Esophagus muscularis mucosa (tissue), 4 donors: Measurements from ENCODE around the gene SLC48A1. TPM values are rescaled to one million over a fixed set of nuclear protein-coding genes. Genes with fewer than 3 reads are reported as not detected.

Source experiments
- DNase-seq: peaks from one replicate; pipeline ENCODE4 v3.0.0-alpha.2; 2017; ENCODE audit errors: extremely low spot score
- H3K27ac ChIP-seq, 4 donors: fragments of 200-600 bp; sonication (generic); replicated peaks in 1 of 4; 1 replicate in 3 of 4; 2 replicates in 1 of 4; pipeline ENCODE4 v1.5.1; 2016 to 2019; ENCODE audit warnings: mild to moderate bottlenecking in 1 of 4
- H3K27me3 ChIP-seq, 4 donors: fragments of 200-600 bp; sonication (generic); one replicate each; pipeline versions ENCODE4 v1.5.1 to v1.6.0; 2016 to 2019
- H3K36me3 ChIP-seq, 4 donors: fragments of 200-600 bp; sonication (generic); one replicate each; pipeline ENCODE4 v1.5.1; 2016 to 2019
- H3K4me1 ChIP-seq, 4 donors: fragments of 200-600 bp; sonication (generic); one replicate each; pipeline ENCODE4 v1.5.1; 2016 to 2019
- H3K4me3 ChIP-seq, 4 donors: fragments of 200-600 bp; sonication (generic); 1 replicate in 2 of 4; 2 replicates in 2 of 4; pipeline ENCODE4 v1.5.1; 2016 to 2019; ENCODE audit warnings: mild to moderate bottlenecking in 4 of 4, moderate library complexity in 1 of 4
- H3K9me3 ChIP-seq, 4 donors: fragments of 200-600 bp; sonication (generic); 1 replicate in 3 of 4; 2 replicates in 1 of 4; pipeline ENCODE4 v1.5.1; 2016 to 2019
- EP300 ChIP-seq: sonication (generic); formaldehyde crosslinking; IDR thresholded peaks from one replicate; pipeline ENCODE4 v1.6.1; 2017; ENCODE audit warnings: antibody characterized with exemption
- POLR2A ChIP-seq: fragments of 450-650 bp; IDR thresholded peaks from one replicate; pipeline ENCODE4 v1.6.1; 2017; ENCODE audit warnings: antibody characterized with exemption, moderate library complexity, mild to moderate bottlenecking, low read depth
- POLR2AphosphoS5 ChIP-seq, 2 donors: sonication (generic); formaldehyde crosslinking; IDR thresholded peaks; one replicate each; pipeline ENCODE4 v1.6.1; 2017; ENCODE audit warnings: antibody characterized with exemption in 2 of 2
- WGBS: methylation state at CpG from one replicate; pipeline ENCODE4 v1.1.5; 2018; 5-methylcytosine and 5-hydroxymethylcytosine counted together
- intact Hi-C: fragments of 100-400 bp; cut with DNase I; formaldehyde crosslinking; loops from one replicate; pipeline ENCODE4 v1.15.1; 2023
- total RNA-seq, 4 donors: library from RNA; depleted of rRNA; stranded (reverse); fragments of >200 nt; gene quantifications; one replicate each; pipeline versions ENCODE4 v1.1.0 to v1.2.1, GENCODE V29; 2016
- TF ChIP-seq, protein P1 (sequence below), 3 experiments: fragments of 200-600 bp in 2 of 3; fragments of 450-650 bp in 1 of 3; sonication (generic) in 2 of 3; IDR thresholded peaks; one replicate each; pipeline ENCODE4 v1.5.1; 2017 to 2019; ENCODE audit warnings: antibody characterized with exemption in 3 of 3, mild to moderate bottlenecking in 2 of 3, moderate library complexity in 1 of 3

Gene SLC48A1
- total RNA-seq, 4 donors from 2014 or later, result 34.5 to 56.0 (median 40.7) TPM

DNA sequence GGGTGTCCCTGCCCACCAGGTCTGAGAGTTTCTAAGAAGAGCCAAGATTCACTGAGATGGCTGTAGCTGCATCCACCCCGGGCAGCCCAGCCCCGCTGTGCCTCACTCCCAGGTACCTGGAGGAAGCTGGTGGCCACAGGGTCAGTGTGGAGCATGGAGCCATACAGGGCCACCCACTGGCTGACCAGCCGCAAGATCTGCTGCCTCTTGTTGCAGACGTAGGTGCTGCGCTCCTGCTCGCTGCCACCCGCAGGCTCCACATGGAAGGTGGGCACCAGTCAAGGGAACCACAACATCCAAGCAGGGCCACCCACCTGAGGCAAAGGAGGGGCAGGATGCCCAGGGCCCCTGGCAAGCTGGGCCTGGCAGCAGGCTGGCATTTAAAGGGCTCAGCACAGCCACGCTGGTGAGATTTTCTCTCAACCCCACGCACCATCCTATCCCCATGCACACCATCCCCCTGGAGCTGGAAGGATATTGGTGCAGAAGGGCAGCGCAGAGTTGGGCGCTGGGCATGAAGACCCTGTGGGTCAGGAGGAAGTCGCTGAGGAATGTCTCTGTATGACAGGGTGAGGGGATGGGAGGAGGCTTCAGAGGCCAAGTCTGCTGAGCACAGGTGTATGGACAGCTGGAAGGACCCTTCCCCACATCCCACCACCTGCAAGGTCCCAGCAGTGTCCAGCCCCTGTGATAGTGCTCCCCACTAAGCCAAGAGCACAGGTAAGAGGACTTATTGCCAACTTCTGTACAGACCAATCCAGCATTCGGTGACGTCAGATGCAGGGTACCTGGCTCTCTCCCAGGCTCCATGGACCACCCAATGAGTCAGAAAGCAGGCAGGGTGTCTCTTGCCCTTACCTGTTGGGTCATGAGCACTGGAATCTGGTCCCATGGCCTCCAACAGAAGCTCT is 25.2 kb upstream of the SLC48A1 start:
- H3K36me3 ChIP-seq, result peaks cover 0 to 71% (median 30%) of the 10 kb centered on the region in 4 donors

DNA sequence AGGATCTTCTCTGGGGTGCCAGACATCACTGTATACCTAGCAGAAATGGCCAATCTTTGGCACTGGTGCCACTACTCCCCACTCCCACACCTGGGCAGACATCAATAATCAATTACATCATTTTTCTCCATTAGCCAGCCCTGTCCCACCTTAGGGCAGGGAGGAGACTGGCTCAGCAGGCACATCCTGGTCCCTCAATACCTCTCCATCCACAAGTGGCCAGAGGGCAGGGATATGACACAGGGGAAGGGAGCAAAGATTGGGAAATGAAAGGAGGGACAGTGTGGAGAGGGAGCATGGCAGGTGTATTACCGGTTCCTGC is 24.6 kb upstream of the SLC48A1 start:
- Histone ChIP-seq H3K36me3 (peaks cover 0 to 71% (median 30%) of the 10 kb centered on the region in 4 donors), H3K27me3 (no peaks in the 10 kb centered on the region), H3K4me3 (no peak overlapping the region), H3K27ac (no peak overlapping the region), H3K4me1 (peaks cover 13 to 24% (median 18%) of the 10 kb centered on the region in 4 donors), H3K9me3 (no peaks in the 10 kb centered on the region)
- intact Hi-C loops, result no loop called here
- DNase-seq, result no peak
- 93% methylated on average over 1 of the region's 1 CpG for WGBS
- TF ChIP-seq EP300, result no peak
- TF ChIP-seq POLR2A, result no peak
- TF ChIP-seq, protein P1, sequence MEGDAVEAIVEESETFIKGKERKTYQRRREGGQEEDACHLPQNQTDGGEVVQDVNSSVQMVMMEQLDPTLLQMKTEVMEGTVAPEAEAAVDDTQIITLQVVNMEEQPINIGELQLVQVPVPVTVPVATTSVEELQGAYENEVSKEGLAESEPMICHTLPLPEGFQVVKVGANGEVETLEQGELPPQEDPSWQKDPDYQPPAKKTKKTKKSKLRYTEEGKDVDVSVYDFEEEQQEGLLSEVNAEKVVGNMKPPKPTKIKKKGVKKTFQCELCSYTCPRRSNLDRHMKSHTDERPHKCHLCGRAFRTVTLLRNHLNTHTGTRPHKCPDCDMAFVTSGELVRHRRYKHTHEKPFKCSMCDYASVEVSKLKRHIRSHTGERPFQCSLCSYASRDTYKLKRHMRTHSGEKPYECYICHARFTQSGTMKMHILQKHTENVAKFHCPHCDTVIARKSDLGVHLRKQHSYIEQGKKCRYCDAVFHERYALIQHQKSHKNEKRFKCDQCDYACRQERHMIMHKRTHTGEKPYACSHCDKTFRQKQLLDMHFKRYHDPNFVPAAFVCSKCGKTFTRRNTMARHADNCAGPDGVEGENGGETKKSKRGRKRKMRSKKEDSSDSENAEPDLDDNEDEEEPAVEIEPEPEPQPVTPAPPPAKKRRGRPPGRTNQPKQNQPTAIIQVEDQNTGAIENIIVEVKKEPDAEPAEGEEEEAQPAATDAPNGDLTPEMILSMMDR (IDR thresholded peaks at IDR 0.05), result no peak
- no peak for TF ChIP-seq POLR2AphosphoS5 (IDR thresholded peaks at IDR 0.05)

More for the DNA sequence above, 25.2 kb upstream of the SLC48A1 start:
- no peak for DNase-seq
- no peak for TF ChIP-seq EP300
- TF ChIP-seq POLR2AphosphoS5 (IDR thresholded peaks at IDR 0.05), result no peak
- TF ChIP-seq, protein P1 (IDR thresholded peaks at IDR 0.05), result no peak
- TF ChIP-seq POLR2A, result no peak
- H3K4me3 ChIP-seq, result no peak overlapping the region
- no peaks in the 10 kb centered on the region for H3K27me3 ChIP-seq
- peaks cover 9 to 18% (median 12%) of the 10 kb centered on the region in 4 donors for H3K4me1 ChIP-seq
- H3K9me3 ChIP-seq, result no peaks in the 10 kb centered on the region
- intact Hi-C loops, result no loop called here
- no peak overlapping the region for H3K27ac ChIP-seq
- WGBS, result 100% methylated on average over 9 of the region's 14 CpGs

DNA sequence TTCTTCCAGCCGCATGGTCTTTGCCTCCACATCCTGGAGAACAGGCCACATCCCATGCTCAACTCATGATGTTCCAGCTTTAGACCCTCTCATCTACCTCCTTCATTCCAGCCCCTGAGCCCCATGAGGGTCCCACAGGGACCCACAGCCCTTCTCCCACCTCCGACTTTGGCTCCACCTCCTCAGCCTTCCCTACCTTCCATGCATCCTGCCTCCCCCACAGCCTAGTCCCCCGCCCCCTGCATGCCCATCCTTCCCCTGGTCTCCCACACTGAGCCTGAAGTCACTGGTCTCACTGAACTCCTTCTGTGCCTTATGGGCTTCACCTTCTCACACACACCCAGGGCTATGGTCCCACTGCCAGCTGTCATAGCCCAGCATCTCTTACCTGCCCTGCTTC is 24.1 kb upstream of the SLC48A1 start:
- Histone ChIP-seq H3K4me3 (no peak overlapping the region), H3K9me3 (no peaks in the 10 kb centered on the region), H3K36me3 (peaks cover 0 to 71% (median 30%) of the 10 kb centered on the region in 4 donors), H3K27me3 (no peaks in the 10 kb centered on the region), H3K27ac (no peak overlapping the region), H3K4me1 (peaks cover 18 to 29% (median 22%) of the 10 kb centered on the region in 4 donors)
- 97% methylated on average over 3 of the region's 3 CpGs for whole genome bisulfite sequencing
- no peak for DNase-seq
- intact Hi-C loops, result no loop called here
- TF ChIP-seq POLR2A, result no peak

DNA sequence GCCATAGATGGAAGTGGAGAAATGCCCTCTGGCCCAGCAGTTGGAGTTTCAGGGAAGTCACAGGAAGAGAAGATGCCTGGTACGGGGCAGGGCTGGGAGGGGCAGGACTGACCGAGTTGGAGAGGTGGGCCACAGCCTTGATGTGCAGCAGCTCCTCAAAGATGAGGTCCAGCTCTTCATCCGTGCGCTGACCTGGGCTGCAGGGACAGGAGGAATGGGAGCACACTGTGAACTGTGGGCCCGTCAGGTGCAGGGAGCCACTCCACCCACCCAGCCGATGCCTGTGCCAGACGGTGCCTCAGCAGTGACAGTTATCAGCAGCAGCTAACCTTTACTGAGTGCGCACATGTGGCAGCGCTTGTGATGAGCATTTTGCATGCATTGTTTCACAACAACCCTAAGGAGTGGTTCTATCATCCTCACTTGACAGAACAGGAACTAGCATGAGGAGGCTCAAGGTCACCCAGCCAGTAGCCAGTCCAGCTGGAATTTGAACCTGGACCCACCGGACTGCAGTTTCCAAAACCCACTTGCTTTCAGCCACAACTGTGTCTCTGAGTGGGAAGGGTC is 22.7 kb upstream of the SLC48A1 start:
- no peak overlapping the region for H3K4me3 ChIP-seq
- no peak overlapping the region for H3K27ac ChIP-seq
- 87% methylated on average over 3 of the region's 10 CpGs for WGBS
- TF ChIP-seq, protein P1 (IDR thresholded peaks at IDR 0.05), result no peak
- TF ChIP-seq POLR2A (no peak), POLR2AphosphoS5 (IDR thresholded peaks at IDR 0.05) (no peak), EP300 (no peak)
- peaks cover 22 to 43% (median 34%) of the 10 kb centered on the region in 4 donors for H3K4me1 ChIP-seq
- peaks cover 0 to 70% (median 30%) of the 10 kb centered on the region in 4 donors for H3K36me3 ChIP-seq
- H3K9me3 ChIP-seq, result no peaks in the 10 kb centered on the region
- no peaks in the 10 kb centered on the region for H3K27me3 ChIP-seq
- no peak for DNase-seq
- intact Hi-C loops, result no loop called here

DNA sequence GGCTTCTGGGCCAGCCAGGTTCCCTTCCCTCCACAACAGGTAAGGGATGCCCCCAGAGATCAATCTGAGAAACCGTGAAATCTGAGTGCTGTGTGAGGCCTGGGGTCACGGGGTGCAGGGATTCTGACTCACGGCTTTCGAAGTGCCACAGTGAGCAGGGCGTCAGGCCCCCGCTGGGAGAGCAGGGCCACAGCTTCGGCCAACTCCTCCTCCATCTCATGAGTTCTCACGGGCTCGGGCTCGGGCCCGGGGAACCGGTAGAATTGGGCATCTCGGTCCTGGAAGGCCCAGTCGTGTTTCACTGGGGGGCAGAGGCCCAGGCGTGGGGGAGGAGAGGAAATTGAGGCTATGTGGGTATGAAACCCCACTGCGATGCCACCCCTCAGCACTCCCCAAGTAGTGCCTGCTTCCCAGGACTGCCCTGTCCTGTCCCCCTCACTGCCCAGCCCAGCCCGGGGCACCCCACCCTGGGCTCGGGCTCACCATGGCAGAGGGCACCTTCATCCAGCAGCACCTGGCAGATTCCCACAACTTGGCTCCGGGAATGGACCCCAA is 22.0 kb upstream of the SLC48A1 start:
- Histone ChIP-seq H3K9me3 (no peaks in the 10 kb centered on the region), H3K4me3 (no peak overlapping the region), H3K27me3 (no peaks in the 10 kb centered on the region), H3K27ac (no peak overlapping the region), H3K36me3 (peaks cover 0 to 64% (median 30%) of the 10 kb centered on the region in 4 donors), H3K4me1 (peaks cover 27 to 50% (median 36%) of the 10 kb centered on the region in 4 donors)
- intact Hi-C loops, result no loop called here
- DNase-seq, result no peak
- TF ChIP-seq POLR2A (no peak), EP300 (no peak), POLR2AphosphoS5 (IDR thresholded peaks at IDR 0.05) (no peak)
- TF ChIP-seq, protein P1 (IDR thresholded peaks at IDR 0.05), result no peak
- 87% methylated on average over 9 of the region's 19 CpGs for WGBS
